T47D (cell line): Measurements from ENCODE around the gene MBD3L2.

Source experiments
- DNase-seq, 2 experiments: peaks; one replicate each; pipeline versions ENCODE4 v3.0.0 to v3.0.0-alpha.2; 2011 to 2012; ENCODE audit warnings: low read depth in 1 of 2, low spot score in 1 of 2
- JUND ChIP-seq: IDR thresholded peaks from 2 replicates; pipeline ENCODE4 v1.6.1; 2012; ENCODE audit warnings: low read depth
- in situ Hi-C: cut with HindIII; loops from 2 replicates; pipeline ENCODE4 v1.10.0; 2016; ENCODE audit warnings: low sequenced_read_pairs, low pct_unique_long_range_greater_than_20kb

The MBD3L2 gene

GRCh38 chr19:7074705-7075282 is 25.7 kb downstream of the MBD3L2 start:
- DNase-seq, result no peak
- in situ Hi-C loops, result no loop called here

GRCh38 chr19:7076151-7076550 is 27.0 kb downstream of the MBD3L2 start:
- in situ Hi-C loops, result no loop called here
- no peak for TF ChIP-seq JUND

More at GRCh38 chr19:7074705-7075282, 25.7 kb downstream of the MBD3L2 start:
- TF ChIP-seq JUND, result no peak

GRCh38 chr19:7078008-7078407 is 28.9 kb downstream of the MBD3L2 start:
- in situ Hi-C loops, result no loop called here
- no peak for DNase-seq
- no peak for TF ChIP-seq JUND

More at GRCh38 chr19:7076151-7076550, 27.0 kb downstream of the MBD3L2 start:
- DNase-seq, result no peak

DNA sequence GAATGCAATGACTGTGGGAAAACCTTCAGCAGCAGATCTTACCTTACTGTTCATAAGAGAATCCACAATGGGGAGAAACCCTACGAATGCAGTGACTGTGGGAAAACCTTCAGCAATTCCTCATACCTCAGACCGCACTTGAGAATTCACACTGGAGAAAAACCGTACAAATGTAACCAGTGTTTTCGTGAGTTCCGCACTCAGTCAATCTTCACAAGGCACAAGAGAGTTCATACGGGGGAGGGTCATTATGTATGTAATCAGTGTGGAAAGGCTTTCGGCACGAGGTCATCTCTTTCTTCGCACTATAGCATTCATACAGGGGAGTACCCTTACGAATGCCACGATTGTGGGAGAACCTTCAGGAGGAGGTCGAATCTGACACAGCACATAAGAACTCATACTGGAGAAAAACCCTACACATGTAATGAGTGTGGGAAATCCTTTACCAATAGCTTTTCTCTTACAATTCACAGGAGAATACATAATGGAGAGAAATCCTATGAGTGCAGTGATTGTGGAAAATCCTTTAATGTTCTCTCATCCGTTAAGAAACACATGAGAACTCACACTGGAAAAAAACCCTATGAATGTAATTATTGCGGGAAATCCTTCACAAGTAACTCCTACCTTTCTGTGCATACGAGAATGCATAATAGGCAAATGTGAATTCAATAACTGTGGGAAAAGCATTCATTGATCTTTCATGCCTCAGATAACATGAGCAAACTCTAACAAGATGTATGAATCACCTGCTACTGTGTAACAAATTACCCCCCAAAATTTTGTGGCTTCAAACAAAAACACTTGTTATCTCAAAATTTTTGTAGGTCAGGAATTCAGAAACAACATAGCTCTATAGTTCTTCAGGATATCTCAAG is 34.2 kb downstream of the MBD3L2 start:
- DNase-seq, result peak in 1 of 2 experiments; percentile 33
- TF ChIP-seq JUND, result no peak
- in situ Hi-C loops, result no loop called here

DNA sequence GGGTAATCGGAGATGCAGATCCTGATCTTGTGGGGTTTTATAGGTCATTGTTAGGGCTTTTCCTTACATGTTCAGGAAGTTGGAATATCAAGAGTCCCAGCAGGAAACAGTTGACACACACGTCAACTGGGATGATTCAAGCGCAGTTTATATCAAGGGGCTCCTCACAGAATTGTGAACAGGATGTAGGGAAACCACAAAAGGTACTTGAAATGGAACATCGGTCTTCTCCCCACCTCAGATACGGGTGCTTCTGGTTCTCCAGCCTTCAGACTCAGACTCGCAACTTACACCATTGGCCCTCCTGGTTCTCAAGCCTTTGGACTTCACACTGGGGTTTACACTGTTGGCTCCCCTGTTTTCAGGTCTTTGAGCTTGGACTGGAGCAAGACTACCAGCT is 39.9 kb downstream of the MBD3L2 start:
- TF ChIP-seq JUND, result no peak
- in situ Hi-C loops, result no loop called here
- DNase-seq, result no peak

GRCh38 chr19:7098096-7098495 is 49.0 kb downstream of the MBD3L2 start:
- no peak for TF ChIP-seq JUND
- in situ Hi-C loops, result no loop called here
- no peak for DNase-seq

GRCh38 chr19:7098701-7099596 is 49.8 kb downstream of the MBD3L2 start:
- peak; percentile 64 to 92 for DNase-seq
- no peak for TF ChIP-seq JUND
- in situ Hi-C loops, result no loop called here

- no peak for TF ChIP-seq JUND
- DNase-seq, result no peak
- in situ Hi-C loops, result no loop called here
Measured at GRCh38 chr19:7099597-7099921, 50.4 kb downstream of the MBD3L2 start.
